Left hindlimb (tissue), 1 donor: ENCODE data around the gene CCSER1.
"Not testable (repeated sequence)": the region's sequence is repeated elsewhere in the genome, so short reads cannot be mapped to it uniquely, and the experiment has no call there.

Experiments used
- DNase-seq: peaks from one replicate; pipeline ENCODE4 v3.0.0-alpha.2; 2018

CCSER1 gene

GRCh38 chr4:91454111-91454510 is 1326.9 kb downstream of the CCSER1 start:
- DNase-seq = no peak

GRCh38 chr4:91462566-91462965 is 1335.4 kb downstream of the CCSER1 start:
- not testable (repeated sequence) for DNase-seq

GRCh38 chr4:91470671-91471070 is 1343.5 kb downstream of the CCSER1 start:
- no peak for DNase-seq

- no peak for DNase-seq
Observed at GRCh38 chr4:91471280-91471679, 1344.1 kb downstream of the CCSER1 start.

- no peak for DNase-seq
Observed at GRCh38 chr4:91472046-91472445, 1344.9 kb downstream of the CCSER1 start.

- DNase-seq = no peak
Observed at GRCh38 chr4:91485415-91485814, 1358.2 kb downstream of the CCSER1 start.

- no peak for DNase-seq
Observed at GRCh38 chr4:91488946-91489345, 1361.8 kb downstream of the CCSER1 start.

GRCh38 chr4:91497892-91498291 is 1370.7 kb downstream of the CCSER1 start:
- no peak for DNase-seq

GRCh38 chr4:91502365-91502764 is 1375.2 kb downstream of the CCSER1 start:
- DNase-seq = no peak

- no peak for DNase-seq
Observed at GRCh38 chr4:91513326-91513725, 1386.1 kb downstream of the CCSER1 start.

GRCh38 chr4:91519155-91519554 is 1392.0 kb downstream of the CCSER1 start:
- DNase-seq = no peak

- DNase-seq = no peak
Observed at GRCh38 chr4:91525621-91526020, 1398.4 kb downstream of the CCSER1 start.

GRCh38 chr4:91527056-91527455 is 1399.9 kb downstream of the CCSER1 start:
- DNase-seq = no peak

- no peak for DNase-seq
Observed at GRCh38 chr4:91567594-91567993, 1440.4 kb downstream of the CCSER1 start.

GRCh38 chr4:91577864-91578263 is 1450.7 kb downstream of the CCSER1 start:
- DNase-seq = no peak

- DNase-seq = no peak
Observed at GRCh38 chr4:91590260-91590659, 1463.1 kb downstream of the CCSER1 start.

GRCh38 chr4:91592125-91592524 is 1464.9 kb downstream of the CCSER1 start:
- DNase-seq = no peak

GRCh38 chr4:91596718-91597117 is 1469.5 kb downstream of the CCSER1 start:
- DNase-seq = no peak

GRCh38 chr4:91598696-91599095 is 1471.5 kb downstream of the CCSER1 start:
- no peak for DNase-seq

GRCh38 chr4:91600301-91600700 is 1473.1 kb downstream of the CCSER1 start:
- no peak for DNase-seq

- no peak for DNase-seq
Observed at GRCh38 chr4:91601401-91601800, 1474.2 kb downstream of the CCSER1 start.

GRCh38 chr4:91611782-91612181 is 1484.6 kb downstream of the CCSER1 start:
- DNase-seq = no peak

GRCh38 chr4:91620952-91621351 is 1493.8 kb downstream of the CCSER1 start:
- DNase-seq = no peak

- DNase-seq = no peak
Observed at GRCh38 chr4:91621446-91621845, 1494.3 kb downstream of the CCSER1 start.

GRCh38 chr4:91622925-91623602 is 1495.9 kb downstream of the CCSER1 start:
- DNase-seq = no peak
